Common myeloid progenitor, CD34-positive (primary cell): ENCODE data around the gene SMCO2.

Experiments used
- CTCF ChIA-PET: fragments of 350-600 bp; sonication (Branson Sonifier 250); formaldehyde crosslinking; loops from one replicate; lab custom pipeline; 2021; ENCODE audit warnings: antibody characterized with exemption; lab: Charles Lee
- POLR2A ChIA-PET: fragments of 350-600 bp; sonication (Branson Sonifier 250); formaldehyde crosslinking; loops from one replicate; lab custom pipeline; 2021; ENCODE audit warnings: antibody characterized with exemption; lab: Charles Lee
- DNase-seq, 3 donors: peaks; one replicate each; pipeline versions ENCODE4 v3.0.0 to v3.0.0-alpha.2; 2013
- H3K27ac ChIP-seq, 2 experiments: 1 replicate in 1 of 2; 2 replicates in 1 of 2; pipeline ENCODE4 v1.7.0; 2013; ENCODE audit warnings: inconsistent platforms in 2 of 2, low read length in 2 of 2, mild to moderate bottlenecking in 2 of 2, low read depth in 1 of 2, moderate library complexity in 1 of 2; ENCODE audit not compliant: severe bottlenecking in 2 of 2, insufficient read depth in 1 of 2, poor library complexity in 1 of 2
- H3K27me3 ChIP-seq, 5 experiments: replicated peaks in 2 of 5; 1 replicate in 3 of 5; 2 replicates in 2 of 5; pipeline versions ENCODE4 v1.6.1 to v1.7.0; 2013; ENCODE audit warnings: low read length in 4 of 5, mild to moderate bottlenecking in 2 of 5, moderate library complexity in 2 of 5, inconsistent platforms in 1 of 5; ENCODE audit not compliant: insufficient read depth in 5 of 5, control insufficient read depth in 4 of 5
- H3K36me3 ChIP-seq, 4 experiments: 1 replicate in 2 of 4; 2 replicates in 2 of 4; pipeline versions ENCODE4 v1.6.1 to v1.7.0; 2013; ENCODE audit warnings: low read length in 3 of 4, control low read depth in 1 of 4, mild to moderate bottlenecking in 1 of 4; ENCODE audit not compliant: control insufficient read depth in 4 of 4, insufficient read depth in 4 of 4
- H3K4me1 ChIP-seq, 4 experiments: 1 replicate in 3 of 4; 2 replicates in 1 of 4; pipeline versions ENCODE4 v1.6.1 to v1.7.1; 2013; ENCODE audit warnings: low read length in 3 of 4, mild to moderate bottlenecking in 3 of 4, control low read depth in 1 of 4, inconsistent platforms in 1 of 4, moderate library complexity in 1 of 4; ENCODE audit not compliant: control insufficient read depth in 4 of 4, insufficient read depth in 4 of 4; ENCODE audit errors: control extremely low read depth in 1 of 4
- H3K4me3 ChIP-seq, 7 experiments: 1 replicate in 4 of 7; 2 replicates in 3 of 7; pipeline versions ENCODE4 v1.5.1 to v1.7.0; 2013; ENCODE audit warnings: mild to moderate bottlenecking in 7 of 7, low read length in 6 of 7, moderate library complexity in 6 of 7, inconsistent platforms in 2 of 7, low read depth in 2 of 7, control low read depth in 1 of 7; ENCODE audit not compliant: insufficient read depth in 4 of 7, control insufficient read depth in 1 of 7; ENCODE audit errors: extremely low read depth in 1 of 7
- H3K9me3 ChIP-seq, 5 experiments: 1 replicate in 4 of 5; 2 replicates in 1 of 5; pipeline versions ENCODE4 v1.6.1 to v1.7.1; 2013; ENCODE audit warnings: low read length in 4 of 5, mild to moderate bottlenecking in 2 of 5, inconsistent platforms in 1 of 5, low read depth in 1 of 5, moderate library complexity in 1 of 5; ENCODE audit not compliant: control insufficient read depth in 4 of 5, insufficient read depth in 2 of 5; ENCODE audit errors: control extremely low read depth in 1 of 5
- WGBS: methylation state at CpG from one replicate; pipeline ENCODE4 v1.1.5; 2013; ENCODE audit not compliant: insufficient coverage; 5-methylcytosine and 5-hydroxymethylcytosine counted together

Gene SMCO2

GRCh38 chr12:27462151-27462694 is 15.7 kb downstream of the SMCO2 start:
- H3K4me1 ChIP-seq, result peaks cover 12 to 49% (median 43%) of the 10 kb centered on the region in 4 experiments
- POLR2A ChIA-PET, result interaction anchor here (1.1 kb wide), 1 partner anchor 27 kb away, joined by 4 read pairs; no protein-coding TSS in a partner anchor
- peak overlapping the region; percentile 36 to 93 for H3K27ac ChIP-seq
- H3K36me3 ChIP-seq, result peaks cover 0 to under 1% (median 0%) of the 10 kb centered on the region in 4 experiments
- CTCF ChIA-PET, result interaction anchor here (0.6 to 2.8 kb wide), 9 partner anchors 8 to 244 kb away, joined by 3 to 14 read pairs (median 5); no protein-coding TSS in a partner anchor
- no peaks in the 10 kb centered on the region for H3K9me3 ChIP-seq
- 6% methylated on average over 6 of the region's 9 CpGs for WGBS
- H3K4me3 ChIP-seq, result peak overlapping the region in 2 of 7 experiments; percentile 52 to 55
- peak in 2 of 3 donors; percentile 30 to 33 for DNase-seq
- H3K27me3 ChIP-seq, result no peaks in the 10 kb centered on the region

- Histone ChIP-seq H3K4me3 (peak overlapping the region in 1 of 7 experiments; percentile 55), H3K9me3 (no peaks in the 10 kb centered on the region), H3K36me3 (no peaks in the 10 kb centered on the region), H3K4me1 (peaks cover 12 to 45% (median 41%) of the 10 kb centered on the region in 4 experiments), H3K27ac (peak overlapping the region in 1 of 2 experiments; percentile 93), H3K27me3 (no peaks in the 10 kb centered on the region)
- WGBS, result 90% methylated on average over 3 of the region's 8 CpGs
- POLR2A ChIA-PET, result interaction anchor here (0.6 to 1.1 kb wide), 2 partner anchors 19 to 28 kb away, joined by 4 read pairs; no protein-coding TSS in a partner anchor
- CTCF ChIA-PET, result interaction anchor here (1.4 to 2.8 kb wide), 4 partner anchors 10 to 29 kb away, joined by 4 to 14 read pairs (median 6); no protein-coding TSS in a partner anchor
- peak in 1 of 3 donors; percentile 36 for DNase-seq
Measured at GRCh38 chr12:27462851-27463250, 16.3 kb downstream of the SMCO2 start.

GRCh38 chr12:27463511-27464219 is 17.1 kb downstream of the SMCO2 start:
- WGBS, result 84% methylated on average over 8 of the region's 11 CpGs

GRCh38 chr12:27464220-27464554 is 17.7 kb downstream of the SMCO2 start:
- no peak overlapping the region for H3K4me3 ChIP-seq
- no peak overlapping the region for H3K27ac ChIP-seq
- ChIA-PET POLR2A (interaction anchor here (1.1 kb wide), 1 partner anchor 60 kb away, joined by 3 read pairs; the partner anchor contains the start of gene PPFIBP1), CTCF (interaction anchor here (1.2 to 2.8 kb wide), 4 partner anchors 16 to 47 kb away, joined by 3 to 14 read pairs (median 4); no protein-coding TSS in a partner anchor)
- no peaks in the 10 kb centered on the region for H3K36me3 ChIP-seq
- no peaks in the 10 kb centered on the region for H3K9me3 ChIP-seq
- H3K4me1 ChIP-seq, result peaks cover 11 to 44% (median 41%) of the 10 kb centered on the region in 4 experiments
- 20% methylated on average over 4 of the region's 5 CpGs for WGBS
- H3K27me3 ChIP-seq, result no peaks in the 10 kb centered on the region
- DNase-seq, result peak in 2 of 3 donors; percentile 68 to 77

More at GRCh38 chr12:27463511-27464219, 17.1 kb downstream of the SMCO2 start:
- Histone ChIP-seq H3K27ac (no peak overlapping the region), H3K27me3 (no peaks in the 10 kb centered on the region), H3K36me3 (no peaks in the 10 kb centered on the region), H3K9me3 (no peaks in the 10 kb centered on the region), H3K4me1 (peaks cover 12 to 44% (median 41%) of the 10 kb centered on the region in 4 experiments), H3K4me3 (no peak overlapping the region)
- CTCF ChIA-PET, result interaction anchor here (1.2 to 2.8 kb wide), 4 partner anchors 15 to 46 kb away, joined by 3 to 14 read pairs (median 4); no protein-coding TSS in a partner anchor
- no peak for DNase-seq
- POLR2A ChIA-PET, result interaction anchor here (1.1 kb wide), 1 partner anchor 61 kb away, joined by 3 read pairs; the partner anchor contains the start of gene PPFIBP1

- CTCF ChIA-PET, result interaction anchor here (1.8 kb wide), 1 partner anchor 17 kb away, joined by 3 read pairs; no protein-coding TSS in a partner anchor
- H3K4me1 ChIP-seq, result peaks cover under 1 to 35% (median 19%) of the 10 kb centered on the region in 4 experiments
- no peak overlapping the region for H3K4me3 ChIP-seq
- peak in 1 of 3 donors; percentile 34 for DNase-seq
- no peak overlapping the region for H3K27ac ChIP-seq
- H3K27me3 ChIP-seq, result no peaks in the 10 kb centered on the region
- WGBS, result 100% methylated on average over 1 of the region's 3 CpGs
- POLR2A ChIA-PET, result no interaction called here
- H3K36me3 ChIP-seq, result no peaks in the 10 kb centered on the region
- H3K9me3 ChIP-seq, result no peaks in the 10 kb centered on the region
Measured at GRCh38 chr12:27467641-27468040, 21.1 kb downstream of the SMCO2 start.

- WGBS, result 100% methylated on average over 1 of the region's 2 CpGs
- H3K27me3 ChIP-seq, result no peaks in the 10 kb centered on the region
- no peaks in the 10 kb centered on the region for H3K9me3 ChIP-seq
- H3K27ac ChIP-seq, result no peak overlapping the region
- H3K4me3 ChIP-seq, result no peak overlapping the region
- H3K4me1 ChIP-seq, result peaks cover 2 to 30% (median 14%) of the 10 kb centered on the region in 4 experiments
- DNase-seq, result no peak
- POLR2A ChIA-PET, result no interaction called here
- H3K36me3 ChIP-seq, result no peaks in the 10 kb centered on the region
- CTCF ChIA-PET, result interaction anchor here (1.8 kb wide), 1 partner anchor 16 kb away, joined by 3 read pairs; no protein-coding TSS in a partner anchor
Measured at GRCh38 chr12:27468241-27468640, 21.7 kb downstream of the SMCO2 start.
